Neural cell (in vitro differentiated cells): ENCODE measurements around the gene GFPT1. TPM values are rescaled to one million over a fixed set of nuclear protein-coding genes. Genes with fewer than 3 reads are reported as not detected.
"Not testable (repeated sequence)": the region's sequence is repeated elsewhere in the genome, so short reads cannot be mapped to it uniquely, and the experiment has no call there.

Source experiments
- H2AFZ ChIP-seq: fragments of 200-600, 300-800 bp; sonication (generic), shearing (Covaris generic); 2 replicates; pipeline ENCODE4 v1.6.0; 2014; ENCODE audit warnings: low read depth, mild to moderate bottlenecking, antibody characterized with exemption, low read length, moderate library complexity
- H3F3A ChIP-seq: fragments of 200-600 bp; shearing (Covaris generic); 2 replicates; pipeline ENCODE4 v1.6.1; 2016; ENCODE audit warnings: mild to moderate bottlenecking, moderate library complexity, mixed read lengths, antibody characterized with exemption, low read length; ENCODE audit not compliant: insufficient read depth, poor library complexity, severe bottlenecking
- H3K27ac ChIP-seq: fragments of 200-600, 300-800 bp; sonication (generic), shearing (Covaris generic); 2 replicates; pipeline ENCODE4 v1.5.1; 2014; ENCODE audit warnings: mild to moderate bottlenecking, low read length, moderate library complexity
- H3K27me3 ChIP-seq: fragments of 300-800, 200-600 bp; sonication (generic), shearing (Covaris generic); 2 replicates; pipeline ENCODE4 v1.6.0; 2014; ENCODE audit warnings: mild to moderate bottlenecking, low read depth, low read length, moderate library complexity; ENCODE audit not compliant: insufficient read depth
- H3K36me3 ChIP-seq: fragments of 300-800, 200-600 bp; sonication (generic), shearing (Covaris generic); 2 replicates; pipeline ENCODE4 v1.5.1; 2014; ENCODE audit warnings: mild to moderate bottlenecking, antibody characterized with exemption, low read length, moderate library complexity; ENCODE audit not compliant: insufficient read depth
- H3K4me2 ChIP-seq: fragments of 300-800, 200-600 bp; sonication (generic), shearing (Covaris generic); 2 replicates; pipeline ENCODE4 v1.6.0; 2014; ENCODE audit warnings: mild to moderate bottlenecking, low read length
- H3K4me3 ChIP-seq: fragments of 300-800, 200-600 bp; sonication (generic), shearing (Covaris generic); 2 replicates; pipeline ENCODE4 v1.5.1; 2014; ENCODE audit warnings: mild to moderate bottlenecking, low read length, moderate library complexity
- H3K79me2 ChIP-seq: fragments of 200-600 bp; shearing (Covaris generic); replicated peaks from 2 replicates; pipeline ENCODE4 v1.6.0; 2014; ENCODE audit warnings: mild to moderate bottlenecking, low read length, moderate library complexity; ENCODE audit not compliant: insufficient read depth
- H3K9ac ChIP-seq: fragments of 300-800, 200-600 bp; sonication (generic), shearing (Covaris generic); 2 replicates; pipeline ENCODE4 v1.6.1; 2016; ENCODE audit warnings: mild to moderate bottlenecking, low read length, mixed read lengths
- H3K9me2 ChIP-seq: fragments of 200-600 bp; shearing (Covaris generic); 2 replicates; pipeline ENCODE4 v1.6.1; 2016; ENCODE audit warnings: mild to moderate bottlenecking, low read length, mixed read lengths; ENCODE audit not compliant: insufficient read depth
- H3K9me3 ChIP-seq: fragments of 200-600, 300-800 bp; sonication (generic), shearing (Covaris generic); 2 replicates; pipeline ENCODE4 v1.6.1; 2016; ENCODE audit warnings: mild to moderate bottlenecking, mixed run types, low read length, moderate library complexity, mixed read lengths
- H4K20me1 ChIP-seq: fragments of 200-600 bp; shearing (Covaris generic); 2 replicates; pipeline ENCODE4 v1.6.1; 2016; ENCODE audit warnings: mild to moderate bottlenecking, mixed run types; ENCODE audit not compliant: insufficient read depth
- EP300 ChIP-seq: fragments of 450-650 bp; conservative IDR thresholded peaks from 2 replicates; pipeline ENCODE4 v1.6.1; 2014; ENCODE audit warnings: antibody characterized with exemption, mild to moderate bottlenecking, moderate library complexity; ENCODE audit not compliant: poor library complexity, severe bottlenecking
- EZH2 ChIP-seq: fragments of 200-600, 300-800 bp; shearing (Covaris generic), sonication (generic); IDR thresholded peaks from 2 replicates; pipeline ENCODE4 v1.6.1; 2014; ENCODE audit warnings: antibody characterized with exemption, low read length, borderline replicate concordance, mild to moderate bottlenecking; ENCODE audit not compliant: insufficient read depth, poor library complexity, severe bottlenecking
- MXI1 ChIP-seq: fragments of 450-650 bp; conservative IDR thresholded peaks from 2 replicates; pipeline ENCODE4 v1.6.1; 2014; ENCODE audit warnings: antibody characterized with exemption, mild to moderate bottlenecking; ENCODE audit not compliant: poor library complexity, severe bottlenecking
- POLR2AphosphoS5 ChIP-seq: IDR thresholded peaks from 2 replicates; pipeline ENCODE4 v1.6.1; 2012
- RAD21 ChIP-seq: fragments of 450-650 bp; conservative IDR thresholded peaks from 2 replicates; pipeline ENCODE4 v1.6.1; 2014; ENCODE audit warnings: antibody characterized with exemption, mild to moderate bottlenecking, moderate library complexity
- SMC3 ChIP-seq: fragments of 450-650 bp; conservative IDR thresholded peaks from 2 replicates; pipeline ENCODE4 v1.6.1; 2014; ENCODE audit warnings: antibody characterized with exemption, mild to moderate bottlenecking, moderate library complexity; ENCODE audit not compliant: poor library complexity
- TAF1 ChIP-seq: IDR thresholded peaks from 2 replicates; pipeline ENCODE4 v1.6.1; 2012; ENCODE audit warnings: low read depth
- polyA plus RNA-seq: library from polyadenylated mRNA; depleted of rRNA; stranded (reverse); fragments of >200 nt; gene quantifications from 2 replicates; pipeline ENCODE4 v1.2.3, GENCODE V29; 2014
- TF ChIP-seq, protein P1 (sequence below): IDR thresholded peaks from 2 replicates; pipeline ENCODE4 v1.6.1; 2012; ENCODE audit warnings: borderline replicate concordance
- TF ChIP-seq, protein P2 (sequence below): fragments of 450-650 bp; IDR thresholded peaks from 2 replicates; pipeline ENCODE4 v1.5.1; 2014; ENCODE audit warnings: antibody characterized with exemption, mild to moderate bottlenecking, moderate library complexity; ENCODE audit not compliant: poor library complexity, severe bottlenecking

GFPT1 gene
- polyA plus RNA-seq, 1 donor from 2014 or later: 39.4 TPM

DNA sequence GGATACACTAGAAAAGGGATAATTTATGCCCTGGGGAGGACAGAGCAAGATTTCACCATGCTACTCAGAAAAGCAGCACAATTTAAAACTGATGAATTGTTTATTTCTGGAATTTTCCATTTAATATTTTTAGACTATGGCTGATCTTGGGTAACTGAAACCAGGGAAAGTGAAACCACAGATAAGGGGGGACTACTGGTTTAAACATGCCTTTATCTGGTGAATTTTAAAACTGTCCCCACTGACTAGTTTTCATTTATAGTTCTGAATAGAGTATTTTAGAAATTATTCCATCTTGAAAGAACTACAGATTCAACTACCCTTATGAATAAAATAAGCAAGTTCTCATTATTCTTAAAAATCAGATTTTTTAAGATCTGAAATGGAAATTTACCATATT lies 35.2 kb upstream of the GFPT1 start:
- Histone ChIP-seq H3K79me2 (no peaks in the 10 kb centered on the region), H3K27me3 (no peaks in the 10 kb centered on the region), H3K9me3 (no peaks in the 10 kb centered on the region), H3K4me2 (no peak overlapping the region), H3F3A (no peaks in the 10 kb centered on the region), H3K27ac (no peak overlapping the region), H3K4me3 (no peak overlapping the region), H3K9me2 (no peaks in the 10 kb centered on the region), H2AFZ (no peak overlapping the region), H4K20me1 (no peaks in the 10 kb centered on the region), H3K36me3 (no peaks in the 10 kb centered on the region), H3K9ac (no peak overlapping the region)
- no peak for TF ChIP-seq TAF1
- TF ChIP-seq POLR2AphosphoS5: no peak
- no peak for TF ChIP-seq MXI1
- TF ChIP-seq EZH2: no peak
- TF ChIP-seq, protein P1, sequence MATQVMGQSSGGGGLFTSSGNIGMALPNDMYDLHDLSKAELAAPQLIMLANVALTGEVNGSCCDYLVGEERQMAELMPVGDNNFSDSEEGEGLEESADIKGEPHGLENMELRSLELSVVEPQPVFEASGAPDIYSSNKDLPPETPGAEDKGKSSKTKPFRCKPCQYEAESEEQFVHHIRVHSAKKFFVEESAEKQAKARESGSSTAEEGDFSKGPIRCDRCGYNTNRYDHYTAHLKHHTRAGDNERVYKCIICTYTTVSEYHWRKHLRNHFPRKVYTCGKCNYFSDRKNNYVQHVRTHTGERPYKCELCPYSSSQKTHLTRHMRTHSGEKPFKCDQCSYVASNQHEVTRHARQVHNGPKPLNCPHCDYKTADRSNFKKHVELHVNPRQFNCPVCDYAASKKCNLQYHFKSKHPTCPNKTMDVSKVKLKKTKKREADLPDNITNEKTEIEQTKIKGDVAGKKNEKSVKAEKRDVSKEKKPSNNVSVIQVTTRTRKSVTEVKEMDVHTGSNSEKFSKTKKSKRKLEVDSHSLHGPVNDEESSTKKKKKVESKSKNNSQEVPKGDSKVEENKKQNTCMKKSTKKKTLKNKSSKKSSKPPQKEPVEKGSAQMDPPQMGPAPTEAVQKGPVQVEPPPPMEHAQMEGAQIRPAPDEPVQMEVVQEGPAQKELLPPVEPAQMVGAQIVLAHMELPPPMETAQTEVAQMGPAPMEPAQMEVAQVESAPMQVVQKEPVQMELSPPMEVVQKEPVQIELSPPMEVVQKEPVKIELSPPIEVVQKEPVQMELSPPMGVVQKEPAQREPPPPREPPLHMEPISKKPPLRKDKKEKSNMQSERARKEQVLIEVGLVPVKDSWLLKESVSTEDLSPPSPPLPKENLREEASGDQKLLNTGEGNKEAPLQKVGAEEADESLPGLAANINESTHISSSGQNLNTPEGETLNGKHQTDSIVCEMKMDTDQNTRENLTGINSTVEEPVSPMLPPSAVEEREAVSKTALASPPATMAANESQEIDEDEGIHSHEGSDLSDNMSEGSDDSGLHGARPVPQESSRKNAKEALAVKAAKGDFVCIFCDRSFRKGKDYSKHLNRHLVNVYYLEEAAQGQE: no peak
- TF ChIP-seq SMC3: no peak
- TF ChIP-seq, protein P2, sequence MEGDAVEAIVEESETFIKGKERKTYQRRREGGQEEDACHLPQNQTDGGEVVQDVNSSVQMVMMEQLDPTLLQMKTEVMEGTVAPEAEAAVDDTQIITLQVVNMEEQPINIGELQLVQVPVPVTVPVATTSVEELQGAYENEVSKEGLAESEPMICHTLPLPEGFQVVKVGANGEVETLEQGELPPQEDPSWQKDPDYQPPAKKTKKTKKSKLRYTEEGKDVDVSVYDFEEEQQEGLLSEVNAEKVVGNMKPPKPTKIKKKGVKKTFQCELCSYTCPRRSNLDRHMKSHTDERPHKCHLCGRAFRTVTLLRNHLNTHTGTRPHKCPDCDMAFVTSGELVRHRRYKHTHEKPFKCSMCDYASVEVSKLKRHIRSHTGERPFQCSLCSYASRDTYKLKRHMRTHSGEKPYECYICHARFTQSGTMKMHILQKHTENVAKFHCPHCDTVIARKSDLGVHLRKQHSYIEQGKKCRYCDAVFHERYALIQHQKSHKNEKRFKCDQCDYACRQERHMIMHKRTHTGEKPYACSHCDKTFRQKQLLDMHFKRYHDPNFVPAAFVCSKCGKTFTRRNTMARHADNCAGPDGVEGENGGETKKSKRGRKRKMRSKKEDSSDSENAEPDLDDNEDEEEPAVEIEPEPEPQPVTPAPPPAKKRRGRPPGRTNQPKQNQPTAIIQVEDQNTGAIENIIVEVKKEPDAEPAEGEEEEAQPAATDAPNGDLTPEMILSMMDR: no peak
- no peak for TF ChIP-seq RAD21

DNA sequence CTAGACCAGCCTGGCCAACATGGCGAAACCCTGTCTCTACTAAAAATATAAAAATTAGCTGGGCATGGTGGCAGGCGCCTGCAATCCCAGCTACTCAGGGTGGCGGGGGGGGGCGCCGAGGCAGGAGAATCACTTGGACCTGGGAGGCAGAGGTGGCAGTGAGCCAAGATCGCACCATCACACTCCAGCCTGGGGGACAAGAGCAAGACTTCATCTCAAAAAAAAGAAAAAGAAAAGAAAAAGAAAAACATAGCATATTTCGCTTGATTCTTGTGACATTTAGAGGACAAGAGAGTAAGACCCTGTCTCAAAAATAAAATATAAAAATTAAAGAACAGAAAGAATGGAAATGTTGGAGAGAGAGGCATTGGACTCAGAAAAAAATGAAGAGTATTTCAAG lies 32.1 kb upstream of the GFPT1 start:
- H3K27ac ChIP-seq, H3K4me2 ChIP-seq, H3K4me3 ChIP-seq, H3K79me2 ChIP-seq, H3K9me2 ChIP-seq, H3K9ac ChIP-seq, H2AFZ ChIP-seq, H3F3A ChIP-seq, H3K9me3 ChIP-seq, H3K36me3 ChIP-seq, H4K20me1 ChIP-seq, H3K27me3 ChIP-seq: not testable (repeated sequence)

DNA sequence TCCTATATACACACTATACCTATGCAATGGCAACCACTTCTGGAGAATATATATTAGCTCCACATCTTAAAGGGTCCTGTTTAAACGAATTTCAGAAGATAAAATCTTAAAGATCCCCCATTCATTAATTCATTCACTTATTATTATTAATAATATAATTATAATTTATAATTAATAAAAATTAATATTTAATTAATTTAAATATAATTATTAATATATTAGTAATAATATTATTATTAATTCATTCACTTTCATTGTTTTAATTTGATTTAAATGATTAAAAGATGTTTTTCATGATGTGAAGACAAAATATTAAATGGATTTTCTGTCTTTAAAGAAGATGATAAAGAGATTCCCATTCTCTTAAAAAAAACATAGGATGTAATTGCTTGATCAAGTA lies 29.1 kb upstream of the GFPT1 start:
- no peaks in the 10 kb centered on the region for H3F3A ChIP-seq
- no peak overlapping the region for H3K9ac ChIP-seq
- H3K27me3 ChIP-seq: no peaks in the 10 kb centered on the region
- no peak for TF ChIP-seq RAD21
- no peak for TF ChIP-seq TAF1
- TF ChIP-seq, protein P2: no peak
- no peak for TF ChIP-seq SMC3
- TF ChIP-seq EP300: no peak
- no peak for TF ChIP-seq EZH2
- TF ChIP-seq POLR2AphosphoS5: no peak
- no peak for TF ChIP-seq MXI1
- TF ChIP-seq, protein P1: no peak
- no peak overlapping the region for H3K27ac ChIP-seq
- no peak overlapping the region for H2AFZ ChIP-seq
- no peaks in the 10 kb centered on the region for H3K36me3 ChIP-seq
- no peak overlapping the region for H3K4me3 ChIP-seq
- no peaks in the 10 kb centered on the region for H3K79me2 ChIP-seq
- H3K4me2 ChIP-seq: no peak overlapping the region
- no peaks in the 10 kb centered on the region for H3K9me2 ChIP-seq
- no peaks in the 10 kb centered on the region for H3K9me3 ChIP-seq
- H4K20me1 ChIP-seq: no peaks in the 10 kb centered on the region
